Mucosa of descending colon (tissue), 3 donors: ENCODE measurements around the gene RBCK1. TPM values are rescaled to one million over a fixed set of nuclear protein-coding genes. Genes with fewer than 3 reads are reported as not detected.
"Not testable (repeated sequence)": the region's sequence is repeated elsewhere in the genome, so short reads cannot be mapped to it uniquely, and the experiment has no call there.

Experiments used
- ATAC-seq: fragments of 200-7000 bp; cut with Tn5 transposase; one replicate; pipeline ENCODE4 v1.9.1; 2020; ENCODE audit warnings: mild to moderate bottlenecking, moderate library complexity
- DNase-seq, 3 donors: peaks; one replicate each; pipeline ENCODE4 v3.0.0-alpha.2; 2020
- H3K36me3 ChIP-seq: fragments of 200-600 bp; one replicate; pipeline ENCODE4 v1.8.0; 2021; ENCODE audit warnings: low read depth, mild to moderate bottlenecking
- H3K4me1 ChIP-seq: fragments of 200-600 bp; one replicate; pipeline ENCODE4 v1.8.0; 2021; ENCODE audit warnings: low read depth, mild to moderate bottlenecking
- H3K4me3 ChIP-seq: fragments of 200-600 bp; one replicate; pipeline ENCODE4 v1.8.0; 2021; ENCODE audit warnings: mild to moderate bottlenecking
- H3K9me3 ChIP-seq: fragments of 200-600 bp; one replicate; pipeline ENCODE4 v1.8.0; 2021; ENCODE audit warnings: mild to moderate bottlenecking
- intact Hi-C, 2 donors: fragments of 100-400 bp; cut with DNase I in 1 of 2; cut with micrococcal nuclease in 1 of 2; formaldehyde crosslinking; loops; one replicate each; pipeline versions ENCODE4 v1.11.0 to v1.11.1; 2022; cut with DNase I, micrococcal nuclease
- total RNA-seq, 3 donors: library from RNA; stranded (reverse); fragmentation: NEBNext Ultra II Directional in 2 of 3; extraction: Animal tissue kit (Norgen Biotek cat#: 25700) in 2 of 3; gene quantifications; one replicate each; pipeline versions ENCODE4 v1.2.1 to v1.2.4, GENCODE V29; 2021 to 2023
- TF ChIP-seq, protein P1 (sequence below): fragments of 200-600 bp; IDR thresholded peaks from one replicate; pipeline ENCODE4 v1.8.0; 2022; ENCODE audit warnings: antibody characterized with exemption, mild to moderate bottlenecking
- donor health status: DM: no; HTN: no; CAD: no; lungs with moderate emphysema.
- donor health status: DM: no; HTN: no; CAD: no.
- donor health status: DM: no; HTN: yes; CAD: no.

Gene RBCK1
- total RNA-seq, 3 donors from 2014 or later, result 97.5 to 124 (median 117) TPM

DNA sequence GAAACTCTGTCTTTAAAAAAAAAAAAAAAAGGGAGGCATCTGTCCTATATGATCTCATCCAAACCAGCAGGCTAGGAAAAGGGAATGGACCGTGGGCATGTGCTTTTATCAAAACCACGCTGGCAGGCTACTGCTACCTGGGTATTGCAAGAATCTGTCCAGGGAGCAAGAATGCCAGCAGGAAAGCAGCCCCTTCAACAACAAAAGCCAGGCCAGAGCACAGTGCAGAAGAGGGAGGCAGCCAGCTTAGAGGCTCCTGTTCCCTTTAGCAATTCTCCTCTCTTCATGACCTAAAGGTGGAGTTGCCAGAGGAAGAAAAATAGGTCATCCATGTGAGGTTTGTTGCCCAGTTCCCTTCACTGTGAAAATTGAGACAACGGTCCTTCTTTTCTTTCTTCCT lies 36.0 kb downstream of the RBCK1 start:
- TF ChIP-seq, protein P1, sequence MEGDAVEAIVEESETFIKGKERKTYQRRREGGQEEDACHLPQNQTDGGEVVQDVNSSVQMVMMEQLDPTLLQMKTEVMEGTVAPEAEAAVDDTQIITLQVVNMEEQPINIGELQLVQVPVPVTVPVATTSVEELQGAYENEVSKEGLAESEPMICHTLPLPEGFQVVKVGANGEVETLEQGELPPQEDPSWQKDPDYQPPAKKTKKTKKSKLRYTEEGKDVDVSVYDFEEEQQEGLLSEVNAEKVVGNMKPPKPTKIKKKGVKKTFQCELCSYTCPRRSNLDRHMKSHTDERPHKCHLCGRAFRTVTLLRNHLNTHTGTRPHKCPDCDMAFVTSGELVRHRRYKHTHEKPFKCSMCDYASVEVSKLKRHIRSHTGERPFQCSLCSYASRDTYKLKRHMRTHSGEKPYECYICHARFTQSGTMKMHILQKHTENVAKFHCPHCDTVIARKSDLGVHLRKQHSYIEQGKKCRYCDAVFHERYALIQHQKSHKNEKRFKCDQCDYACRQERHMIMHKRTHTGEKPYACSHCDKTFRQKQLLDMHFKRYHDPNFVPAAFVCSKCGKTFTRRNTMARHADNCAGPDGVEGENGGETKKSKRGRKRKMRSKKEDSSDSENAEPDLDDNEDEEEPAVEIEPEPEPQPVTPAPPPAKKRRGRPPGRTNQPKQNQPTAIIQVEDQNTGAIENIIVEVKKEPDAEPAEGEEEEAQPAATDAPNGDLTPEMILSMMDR, result no peak
- Histone ChIP-seq H3K36me3 (peaks cover 10% of the 10 kb centered on the region), H3K4me3 (no peak overlapping the region), H3K9me3 (no peaks in the 10 kb centered on the region), H3K4me1 (peaks cover 14% of the 10 kb centered on the region)
- intact Hi-C loops, result no loop called here
- no peak for ATAC-seq
- DNase-seq, result no peak

DNA sequence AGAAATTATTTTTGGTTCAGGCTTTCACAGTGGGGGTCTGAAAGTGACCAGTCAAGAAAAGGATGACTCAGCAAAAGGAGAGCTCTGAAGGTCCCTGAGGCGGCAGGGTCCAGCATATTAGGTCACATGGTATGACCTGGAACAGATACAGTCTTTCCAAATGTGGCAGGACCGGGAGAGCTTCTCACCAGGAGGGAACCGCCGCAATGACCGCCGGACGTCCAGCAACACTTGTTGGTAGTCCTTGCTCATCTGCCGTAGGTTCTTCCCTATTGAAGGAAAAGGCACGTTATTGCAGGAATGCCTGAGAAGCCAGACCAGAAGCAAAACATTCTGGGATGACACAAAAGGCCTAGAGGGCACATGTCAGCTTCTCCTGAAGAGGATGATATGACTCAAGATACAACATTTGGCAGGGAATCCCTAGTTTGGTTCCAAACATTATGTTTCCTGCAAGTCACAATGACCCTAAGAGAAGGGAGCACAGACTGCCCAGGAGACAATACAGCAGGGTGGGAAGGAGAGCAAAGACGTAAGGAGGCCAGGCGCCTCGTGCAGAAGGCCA lies 36.8 kb downstream of the RBCK1 start:
- intact Hi-C loops, result no loop called here
- DNase-seq (no peak), ATAC-seq (no peak)
- H3K9me3 ChIP-seq, result no peaks in the 10 kb centered on the region
- H3K4me1 ChIP-seq, result peaks cover 12% of the 10 kb centered on the region
- no peak overlapping the region for H3K4me3 ChIP-seq
- TF ChIP-seq, protein P1, result no peak
- H3K36me3 ChIP-seq, result peaks cover 10% of the 10 kb centered on the region

- H3K9me3 ChIP-seq, result no peaks in the 10 kb centered on the region
- TF ChIP-seq, protein P1, result no peak
- intact Hi-C loops, result no loop called here
- H3K36me3 ChIP-seq, result peaks cover 5% of the 10 kb centered on the region
- DNase-seq (no peak), ATAC-seq (no peak)
- no peak overlapping the region for H3K4me3 ChIP-seq
- peaks cover 12% of the 10 kb centered on the region for H3K4me1 ChIP-seq
These were observed 37.6 kb downstream of the RBCK1 start for GRCh38 chr20:445514-446336.

DNA sequence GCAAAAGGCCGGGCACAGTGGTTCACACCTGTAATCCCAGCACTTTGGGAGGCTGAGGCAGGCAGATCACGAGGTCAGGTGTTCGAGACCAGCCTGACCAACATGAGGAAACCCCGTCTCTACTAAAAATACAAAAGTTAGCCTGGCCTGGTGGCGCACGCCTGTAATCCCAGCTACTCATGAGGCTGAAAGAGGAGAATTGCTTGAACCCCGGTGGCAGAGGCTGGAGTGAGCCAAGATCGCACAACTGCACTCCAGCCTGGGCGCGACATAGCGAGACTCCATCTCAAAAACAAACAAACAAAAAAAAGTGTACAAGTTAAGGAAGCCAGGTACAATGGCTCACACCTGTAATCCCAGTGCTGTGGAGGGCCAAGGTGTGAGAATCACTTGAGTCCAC lies 43.9 kb downstream of the RBCK1 start:
- H3K4me1 ChIP-seq, H3K36me3 ChIP-seq, DNase-seq, H3K4me3 ChIP-seq, ATAC-seq, H3K9me3 ChIP-seq, intact Hi-C loops: not testable (repeated sequence)

GRCh38 chr20:454951-455350 lies 46.9 kb downstream of the RBCK1 start:
- Histone ChIP-seq H3K36me3 (no peaks in the 10 kb centered on the region), H3K4me3 (no peak overlapping the region), H3K4me1 (peaks cover 5% of the 10 kb centered on the region), H3K9me3 (no peaks in the 10 kb centered on the region)
- TF ChIP-seq, protein P1, result no peak
- ATAC-seq, result peak; percentile 67
- intact Hi-C loops, result no loop called here
- no peak for DNase-seq

GRCh38 chr20:458776-459175 lies 50.7 kb downstream of the RBCK1 start:
- H3K36me3 ChIP-seq, result no peaks in the 10 kb centered on the region
- H3K4me3 ChIP-seq, result no peak overlapping the region
- H3K4me1 ChIP-seq, result peaks cover 5% of the 10 kb centered on the region
- intact Hi-C loops, result no loop called here
- DNase-seq (no peak), ATAC-seq (no peak)
- H3K9me3 ChIP-seq, result no peaks in the 10 kb centered on the region
- TF ChIP-seq, protein P1, result no peak
